ENCODE measurements around the gene ODC1. TPM values are rescaled to one million over a fixed set of nuclear protein-coding genes. Genes with fewer than 3 reads are reported as not detected.

The ODC1 gene
- total RNA-seq, 1 experiment from 2014 or later, result 231 TPM

- TF ChIP-seq CBX3 (IDR thresholded peaks at IDR 0.05; ENCODE audit: low read depth) (no peak), SIN3A (IDR thresholded peaks at IDR 0.05; ENCODE audit: low read depth) (no peak), ELF1 (IDR thresholded peaks at IDR 0.05; ENCODE audit: borderline replicate concordance, low read depth) (no peak), RAD21 (IDR thresholded peaks at IDR 0.05; ENCODE audit: low read depth) (no peak)
- peaks cover 0 to 26% of the 10 kb centered on the region in 2 experiments; a peak in 1 of 4 replicates for H3K4me1 ChIP-seq (ENCODE audit: control insufficient read depth in 1 of 2, insufficient read depth in 2 of 2, low read length in 2 of 2)
- BruUV-seq (replicated peaks), result no TSS peak
- no peak overlapping the region for H2AFZ ChIP-seq (ENCODE audit: low read depth, low read length, poor library complexity, severe bottlenecking)
- H4K20me1 ChIP-seq (ENCODE audit: insufficient read depth), result 0 out of 2 replicates have a peak, but pooled peaks cover 3% of the 10 kb centered on the region
- DNase-seq (ENCODE audit: low read depth, low spot score) (no peak), ATAC-seq (no peak)
- no peaks in the 10 kb centered on the region for H3K9me2 ChIP-seq (ENCODE audit: insufficient read depth)
- H3K9me3 ChIP-seq (ENCODE audit: control insufficient read depth in 1 of 2, insufficient read depth in 1 of 2, low read depth in 1 of 2, low read length in 2 of 2), result no peaks in the 10 kb centered on the region
- no peak overlapping the region for H3K4me3 ChIP-seq (replicated peaks in 1 of 2; ENCODE audit: low read depth in 1 of 2, low read length in 2 of 2)
- POLR2A ChIA-PET, result no interaction called here
- no peaks in the 10 kb centered on the region for H3K36me3 ChIP-seq (ENCODE audit: control insufficient read depth in 1 of 2, insufficient read depth in 2 of 2, low read length in 2 of 2)
- no peaks in the 10 kb centered on the region for H3K27me3 ChIP-seq (ENCODE audit: insufficient read depth, low read length)
- peaks cover 77% of the 10 kb centered on the region for H3K79me2 ChIP-seq (ENCODE audit: insufficient read depth, low read length)
- no peak overlapping the region for H3K4me2 ChIP-seq (ENCODE audit: low read length)
- RAD21 ChIA-PET (ENCODE audit: low non-redundant PET in 1 of 2, low total read pairs in 2 of 2, uncharacterized antibody in 2 of 2, unreplicated experiment in 2 of 2), result no interaction called here
- no peak overlapping the region for H3K9ac ChIP-seq (ENCODE audit: low read length)
- intact Hi-C loops (cut with micrococcal nuclease), result no loop called here
- CTCF ChIA-PET, result no interaction called here
- H3K27ac ChIP-seq (ENCODE audit: low read depth, low read length), result no peak overlapping the region
These were observed 55.6 kb downstream of the ODC1 start for GRCh38 chr2:10392548-10392947.

- Histone ChIP-seq H3K9me2 (ENCODE audit: insufficient read depth) (no peaks in the 10 kb centered on the region), H3K4me2 (ENCODE audit: low read length) (no peak overlapping the region), H3K27ac (ENCODE audit: low read depth, low read length) (no peak overlapping the region), H3K9ac (ENCODE audit: low read length) (no peak overlapping the region), H3K4me1 (ENCODE audit: control insufficient read depth in 1 of 2, insufficient read depth in 2 of 2, low read length in 2 of 2) (peaks cover 0 to 26% of the 10 kb centered on the region in 2 experiments; a peak in 1 of 4 replicates), H3K79me2 (ENCODE audit: insufficient read depth, low read length) (peaks cover 82% of the 10 kb centered on the region), H3K4me3 (replicated peaks in 1 of 2; ENCODE audit: low read depth in 1 of 2, low read length in 2 of 2) (no peak overlapping the region), H2AFZ (ENCODE audit: low read depth, low read length, poor library complexity, severe bottlenecking) (no peak overlapping the region), H3K9me3 (ENCODE audit: control insufficient read depth in 1 of 2, insufficient read depth in 1 of 2, low read depth in 1 of 2, low read length in 2 of 2) (no peaks in the 10 kb centered on the region), H3K36me3 (ENCODE audit: control insufficient read depth in 1 of 2, insufficient read depth in 2 of 2, low read length in 2 of 2) (no peaks in the 10 kb centered on the region), H3K27me3 (ENCODE audit: insufficient read depth, low read length) (no peaks in the 10 kb centered on the region), H4K20me1 (ENCODE audit: insufficient read depth) (0 out of 2 replicates have a peak, but pooled peaks cover 3% of the 10 kb centered on the region)
- ChIA-PET RAD21 (ENCODE audit: low non-redundant PET in 1 of 2, low total read pairs in 2 of 2, uncharacterized antibody in 2 of 2, unreplicated experiment in 2 of 2) (no interaction called here), POLR2A (no interaction called here), CTCF (no interaction called here)
- TF ChIP-seq ZBTB33 (IDR thresholded peaks at IDR 0.05; ENCODE audit: extremely low read depth, insufficient replicate concordance, low read length) (no peak), EZH2phosphoT487 (IDR thresholded peaks at IDR 0.05; ENCODE audit: borderline replicate concordance) (no peak), POLR2AphosphoS5 (IDR thresholded peaks at IDR 0.05; ENCODE audit: low read depth, low read length) (no peak), ZFX (IDR thresholded peaks at IDR 0.05) (no peak)
- ATAC-seq, result no peak
- intact Hi-C loops (cut with micrococcal nuclease), result no loop called here
- no TSS peak for BruUV-seq (replicated peaks)
- DNase-seq (ENCODE audit: low read depth, low spot score), result no peak
These were observed 56.0 kb downstream of the ODC1 start for GRCh38 chr2:10392100-10392499.
